ENCODE data around the gene USP10.

Gene USP10, protein sequence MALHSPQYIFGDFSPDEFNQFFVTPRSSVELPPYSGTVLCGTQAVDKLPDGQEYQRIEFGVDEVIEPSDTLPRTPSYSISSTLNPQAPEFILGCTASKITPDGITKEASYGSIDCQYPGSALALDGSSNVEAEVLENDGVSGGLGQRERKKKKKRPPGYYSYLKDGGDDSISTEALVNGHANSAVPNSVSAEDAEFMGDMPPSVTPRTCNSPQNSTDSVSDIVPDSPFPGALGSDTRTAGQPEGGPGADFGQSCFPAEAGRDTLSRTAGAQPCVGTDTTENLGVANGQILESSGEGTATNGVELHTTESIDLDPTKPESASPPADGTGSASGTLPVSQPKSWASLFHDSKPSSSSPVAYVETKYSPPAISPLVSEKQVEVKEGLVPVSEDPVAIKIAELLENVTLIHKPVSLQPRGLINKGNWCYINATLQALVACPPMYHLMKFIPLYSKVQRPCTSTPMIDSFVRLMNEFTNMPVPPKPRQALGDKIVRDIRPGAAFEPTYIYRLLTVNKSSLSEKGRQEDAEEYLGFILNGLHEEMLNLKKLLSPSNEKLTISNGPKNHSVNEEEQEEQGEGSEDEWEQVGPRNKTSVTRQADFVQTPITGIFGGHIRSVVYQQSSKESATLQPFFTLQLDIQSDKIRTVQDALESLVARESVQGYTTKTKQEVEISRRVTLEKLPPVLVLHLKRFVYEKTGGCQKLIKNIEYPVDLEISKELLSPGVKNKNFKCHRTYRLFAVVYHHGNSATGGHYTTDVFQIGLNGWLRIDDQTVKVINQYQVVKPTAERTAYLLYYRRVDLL

DNA sequence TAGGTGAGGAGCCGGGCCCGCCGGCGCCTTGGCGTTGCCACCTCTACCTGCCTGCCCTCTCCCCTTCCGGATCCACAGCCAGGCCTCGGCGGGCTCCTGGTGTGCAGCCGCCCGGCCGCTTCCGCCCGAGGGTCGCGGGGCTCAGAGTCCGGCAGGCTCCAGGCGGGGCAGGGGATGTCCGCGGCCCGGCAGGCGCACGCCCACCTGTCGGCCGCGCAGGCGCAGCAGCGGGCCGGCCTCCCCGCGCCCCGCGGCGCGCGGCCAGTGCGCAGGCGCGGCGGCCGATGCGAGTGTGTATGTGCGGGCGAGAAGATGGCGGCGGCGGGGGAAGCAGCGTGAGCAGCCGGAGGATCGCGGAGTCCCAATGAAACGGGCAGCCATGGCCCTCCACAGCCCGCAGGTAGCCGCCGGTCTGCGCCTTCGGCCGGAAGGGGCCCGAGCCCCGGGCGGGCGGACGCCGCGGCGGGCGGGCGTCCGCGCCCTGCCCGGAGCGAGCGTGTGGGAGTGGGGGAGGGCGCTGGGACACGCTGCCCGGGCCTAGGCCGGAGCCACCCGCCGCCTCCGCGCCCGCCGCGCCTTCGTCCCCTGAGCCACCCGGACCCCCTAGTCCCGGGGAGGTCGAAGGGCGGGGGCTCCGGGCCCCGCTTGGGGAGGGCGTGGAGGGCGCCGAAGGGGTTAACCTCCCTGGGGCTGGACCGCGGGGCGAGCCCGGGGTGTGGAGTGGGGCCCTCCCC, at the start of gene USP10:
Gene USP10 (plus strand): TSS at position 289 of the 734 bp plus-strand sequence. CDS start 91 bp downstream, at position 380.
- DNase-seq = peak; percentile 81

DNA sequence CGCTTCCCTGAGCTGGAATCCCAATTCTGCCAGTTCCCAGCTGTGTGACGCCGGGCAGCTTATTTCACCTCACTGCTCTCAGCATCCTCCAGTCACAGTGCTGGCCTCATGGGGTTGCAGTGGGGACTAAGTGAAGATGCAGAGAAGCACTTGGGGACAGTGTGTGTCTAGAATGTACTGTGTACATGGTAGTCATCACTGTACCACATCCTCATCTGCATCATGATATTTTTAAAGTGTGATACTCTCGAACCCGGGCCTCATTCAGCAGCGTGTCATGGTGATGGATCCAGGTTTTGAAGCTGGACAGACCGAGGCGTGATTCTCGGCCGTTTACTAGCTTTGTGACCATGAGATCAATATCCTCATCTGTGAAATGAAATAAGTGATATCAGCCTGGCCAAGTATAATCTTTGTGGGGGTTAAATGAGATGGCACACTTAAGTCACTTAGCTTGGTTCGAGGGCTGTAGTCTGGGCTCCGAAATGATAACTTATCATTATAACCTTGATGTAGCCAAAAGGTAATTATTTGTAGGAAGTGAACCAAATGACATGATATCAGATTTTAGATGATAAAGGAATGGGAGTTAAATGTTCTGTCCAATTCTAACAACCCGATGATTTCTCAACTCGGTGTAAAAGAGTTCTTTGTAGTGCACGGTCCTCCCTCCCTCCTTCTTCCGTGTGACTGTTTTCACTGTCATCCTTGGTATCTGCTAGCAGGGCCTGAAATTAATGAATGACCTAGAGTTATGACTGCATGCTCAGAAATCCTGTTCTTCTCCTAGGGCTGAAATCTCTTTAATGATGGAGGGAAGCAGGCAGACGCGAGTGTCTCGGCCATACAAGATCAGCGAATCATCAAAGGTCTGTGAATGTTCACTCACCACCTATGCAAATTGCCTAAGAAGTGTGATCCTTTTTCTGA, 49.5 kb upstream of the USP10 start:
- DNase-seq = no peak

DNA sequence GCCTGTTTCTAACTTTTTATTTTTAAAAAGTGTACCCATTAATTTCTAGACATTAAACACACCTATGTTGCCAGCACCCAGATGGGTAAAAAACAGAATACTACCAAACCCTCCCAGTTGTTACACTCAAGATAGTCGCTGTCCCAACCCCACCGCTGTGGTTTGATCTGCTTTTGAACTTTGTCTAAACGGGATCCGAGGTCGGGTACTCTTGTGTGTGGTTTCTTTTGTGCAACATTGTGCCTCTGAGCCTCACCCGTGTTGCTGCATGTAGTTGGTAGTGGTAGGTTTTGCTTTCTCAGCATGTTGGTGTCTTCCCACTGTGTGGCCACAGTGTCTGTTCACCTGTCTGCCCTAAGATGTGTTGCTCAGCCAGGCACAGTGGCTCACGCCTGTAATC, 47.2 kb upstream of the USP10 start:
- DNase-seq = no peak

DNA sequence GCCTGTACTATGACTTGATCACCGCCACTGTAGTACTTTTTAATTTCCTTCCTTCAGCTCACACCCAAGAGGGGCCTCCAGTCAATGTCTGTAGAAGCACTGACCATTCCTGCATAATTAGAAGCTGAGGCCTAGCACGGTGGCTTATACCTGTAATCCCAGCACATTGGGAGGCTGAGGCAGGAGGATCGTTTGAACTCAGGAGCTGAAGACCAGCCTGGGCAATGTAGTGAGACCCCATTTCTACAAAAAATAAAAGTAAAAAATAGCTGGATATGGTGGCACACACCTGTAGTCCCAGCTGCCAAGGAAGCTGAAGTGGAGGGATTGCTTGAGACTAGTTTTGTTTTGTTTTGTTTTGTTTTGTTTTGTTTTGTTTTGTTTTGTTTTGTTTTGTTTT, 45.6 kb upstream of the USP10 start:
- no peak for DNase-seq

DNA sequence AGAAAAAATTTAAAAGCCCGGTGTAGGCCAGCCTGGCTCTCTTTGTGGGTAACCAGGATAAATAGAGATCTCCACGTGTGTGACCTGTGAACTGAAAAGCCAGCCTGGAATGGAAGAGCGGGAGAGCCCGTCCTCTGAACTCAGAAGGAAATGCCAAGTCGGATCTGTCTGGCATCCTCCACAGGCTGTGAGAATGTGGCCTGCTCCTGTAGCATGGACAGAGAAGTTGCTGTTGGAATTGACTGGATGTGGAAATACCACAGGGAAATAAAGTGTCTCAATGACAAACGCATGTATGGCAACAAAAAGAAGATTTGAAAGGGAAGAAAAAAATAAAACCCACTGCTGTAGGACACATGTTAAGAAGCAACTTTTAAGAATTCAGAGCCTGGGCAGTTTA, 44.8 kb upstream of the USP10 start:
- no peak for DNase-seq

DNA sequence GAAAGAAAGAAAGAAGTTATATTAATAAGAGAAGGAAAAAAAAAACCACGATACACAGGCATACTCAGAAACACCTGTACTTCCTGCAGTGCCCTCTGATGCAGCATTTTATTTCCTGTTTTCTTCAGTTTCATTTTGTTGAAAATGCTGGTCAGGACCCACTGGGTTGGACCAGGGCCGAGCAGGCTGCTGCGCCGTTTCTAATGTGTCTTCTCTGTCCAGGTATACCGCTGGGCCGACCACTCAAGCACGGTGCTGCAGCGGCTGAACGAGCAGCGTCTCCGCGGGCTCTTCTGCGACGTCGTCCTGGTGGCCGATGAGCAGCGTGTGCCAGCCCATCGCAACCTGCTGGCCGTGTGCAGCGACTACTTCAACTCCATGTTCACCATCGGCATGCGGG, 43.2 kb upstream of the USP10 start:
- DNase-seq = no peak

DNA sequence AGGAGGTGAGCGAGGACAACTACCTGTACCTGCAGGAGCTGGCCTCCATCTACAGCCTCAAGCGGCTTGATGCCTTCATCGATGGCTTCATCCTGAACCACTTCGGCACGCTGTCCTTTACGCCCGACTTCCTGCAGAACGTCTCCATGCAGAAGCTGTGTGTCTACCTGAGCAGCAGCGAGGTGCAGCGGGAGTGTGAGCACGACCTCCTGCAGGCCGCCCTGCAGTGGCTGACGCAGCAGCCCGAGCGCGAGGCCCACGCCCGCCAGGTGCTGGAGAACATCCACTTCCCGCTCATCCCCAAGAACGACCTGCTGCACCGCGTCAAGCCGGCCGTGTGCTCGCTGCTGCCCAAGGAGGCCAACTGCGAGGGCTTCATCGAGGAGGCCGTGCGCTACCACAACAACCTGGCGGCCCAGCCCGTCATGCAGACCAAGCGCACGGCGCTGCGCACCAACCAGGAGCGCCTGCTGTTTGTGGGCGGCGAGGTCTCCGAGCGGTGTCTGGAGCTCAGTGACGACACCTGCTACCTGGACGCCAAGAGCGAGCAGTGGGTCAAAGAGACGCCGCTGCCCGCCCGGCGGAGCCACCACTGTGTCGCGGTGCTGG, 42.5 kb upstream of the USP10 start:
- no peak for DNase-seq

DNA sequence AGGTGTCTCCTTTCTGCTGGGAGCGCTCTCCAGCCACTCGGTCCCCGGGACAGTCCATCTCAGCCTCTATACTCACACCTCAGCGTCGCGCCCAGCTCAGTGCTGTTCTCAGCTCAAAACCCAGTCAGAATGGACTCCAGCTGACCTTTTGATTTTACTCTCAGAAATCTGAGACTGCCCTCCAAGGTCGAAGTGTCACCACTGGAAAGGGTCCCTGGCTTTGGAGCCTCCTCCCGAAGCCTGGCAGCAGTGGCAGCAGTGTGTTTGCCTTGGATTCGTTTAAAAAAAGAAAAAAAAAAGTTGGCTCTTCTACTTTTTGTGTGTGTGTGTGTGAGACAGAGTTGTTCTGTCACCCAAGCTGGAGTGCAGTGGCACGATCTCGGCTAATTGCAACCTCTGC, 41.1 kb upstream of the USP10 start:
- no peak for DNase-seq

DNA sequence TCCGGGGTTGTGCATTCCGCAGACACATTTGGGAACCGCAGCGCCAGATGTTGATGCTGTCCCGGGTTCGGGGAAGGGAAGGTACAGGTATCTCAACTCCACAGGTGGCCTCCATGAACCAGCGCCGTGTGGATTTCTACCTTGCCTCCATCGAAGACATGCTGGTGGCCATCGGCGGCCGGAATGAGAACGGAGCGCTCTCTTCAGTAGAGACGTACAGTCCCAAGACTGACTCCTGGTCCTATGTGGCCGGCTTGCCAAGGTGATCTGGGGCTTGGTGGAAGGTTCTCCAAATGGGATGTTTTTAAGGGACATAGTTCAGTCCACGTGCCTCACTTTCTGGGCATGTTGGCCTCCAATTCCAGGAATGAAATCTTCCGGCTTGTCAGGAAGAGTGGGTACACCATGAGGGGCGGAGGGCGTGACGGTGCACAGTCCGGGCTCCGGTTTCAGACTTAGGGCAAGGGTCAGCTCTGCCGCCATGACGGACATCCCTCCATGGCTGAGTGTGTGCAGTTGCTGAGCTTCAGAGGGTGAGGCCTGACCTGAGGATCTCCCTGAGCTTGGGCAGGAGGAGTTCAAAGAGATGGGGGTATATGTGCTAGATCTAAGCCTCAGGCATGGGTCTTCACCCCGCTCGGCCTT, 40.0 kb upstream of the USP10 start:
- no peak for DNase-seq

DNA sequence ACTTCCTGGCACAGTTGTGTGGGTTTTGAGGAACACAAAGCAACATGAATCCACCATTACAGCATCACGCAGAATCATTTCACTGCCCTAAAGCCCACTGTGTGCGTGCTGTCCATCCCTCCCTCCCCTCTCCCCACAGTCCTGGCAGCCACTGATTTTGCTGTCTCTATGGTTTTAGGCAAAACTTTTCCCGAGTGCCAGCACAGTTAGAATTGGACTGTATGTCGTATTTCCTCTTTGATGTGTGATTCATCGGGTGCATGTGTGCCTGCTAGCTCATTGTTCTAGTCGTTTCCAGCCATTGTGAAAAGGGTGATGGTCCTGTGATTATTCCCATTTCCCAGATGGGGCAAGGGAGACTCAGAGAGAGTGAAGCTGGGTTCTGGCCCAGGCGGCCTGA, 38.8 kb upstream of the USP10 start:
- DNase-seq = no peak

DNA sequence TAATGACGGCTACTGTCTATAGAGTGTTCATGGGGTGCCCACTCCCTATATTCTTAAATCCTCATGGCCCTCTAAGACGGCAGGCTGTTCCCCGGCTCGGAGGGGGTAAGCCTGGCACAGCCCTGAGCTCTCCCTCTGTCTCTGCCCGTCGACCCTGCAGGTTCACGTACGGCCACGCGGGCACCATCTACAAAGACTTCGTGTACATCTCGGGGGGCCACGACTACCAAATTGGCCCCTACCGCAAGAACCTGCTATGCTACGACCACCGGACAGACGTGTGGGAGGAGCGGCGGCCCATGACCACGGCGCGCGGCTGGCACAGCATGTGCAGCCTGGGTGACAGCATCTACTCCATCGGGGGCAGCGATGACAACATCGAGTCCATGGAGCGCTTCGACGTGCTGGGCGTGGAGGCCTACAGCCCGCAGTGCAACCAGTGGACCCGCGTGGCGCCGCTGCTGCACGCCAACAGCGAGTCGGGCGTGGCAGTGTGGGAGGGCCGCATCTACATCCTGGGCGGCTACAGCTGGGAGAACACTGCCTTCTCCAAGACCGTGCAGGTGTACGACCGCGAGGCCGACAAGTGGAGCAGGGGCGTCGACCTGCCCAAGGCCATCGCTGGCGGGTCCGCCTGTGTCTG, 38.3 kb upstream of the USP10 start:
- DNase-seq = no peak

DNA sequence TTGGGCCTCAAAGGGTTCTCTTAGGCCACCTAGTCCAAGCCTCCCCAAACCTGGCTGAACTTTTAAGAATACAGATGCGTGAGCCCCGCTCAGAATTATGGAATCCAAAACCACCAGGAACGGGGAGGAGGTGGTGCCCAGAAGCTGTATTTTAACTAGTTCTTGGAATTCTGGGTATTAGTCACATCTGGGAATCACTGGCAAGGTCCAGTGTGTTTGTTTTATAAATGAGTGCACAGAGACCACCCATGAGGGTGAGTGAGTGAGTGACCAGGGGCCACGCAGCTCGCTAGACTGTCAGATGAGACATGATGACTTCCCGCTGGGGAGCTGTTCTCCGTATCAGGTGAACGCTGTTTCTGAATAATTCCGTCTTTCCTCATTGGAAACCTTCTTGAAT, 37.3 kb upstream of the USP10 start:
- DNase-seq = no peak

DNA sequence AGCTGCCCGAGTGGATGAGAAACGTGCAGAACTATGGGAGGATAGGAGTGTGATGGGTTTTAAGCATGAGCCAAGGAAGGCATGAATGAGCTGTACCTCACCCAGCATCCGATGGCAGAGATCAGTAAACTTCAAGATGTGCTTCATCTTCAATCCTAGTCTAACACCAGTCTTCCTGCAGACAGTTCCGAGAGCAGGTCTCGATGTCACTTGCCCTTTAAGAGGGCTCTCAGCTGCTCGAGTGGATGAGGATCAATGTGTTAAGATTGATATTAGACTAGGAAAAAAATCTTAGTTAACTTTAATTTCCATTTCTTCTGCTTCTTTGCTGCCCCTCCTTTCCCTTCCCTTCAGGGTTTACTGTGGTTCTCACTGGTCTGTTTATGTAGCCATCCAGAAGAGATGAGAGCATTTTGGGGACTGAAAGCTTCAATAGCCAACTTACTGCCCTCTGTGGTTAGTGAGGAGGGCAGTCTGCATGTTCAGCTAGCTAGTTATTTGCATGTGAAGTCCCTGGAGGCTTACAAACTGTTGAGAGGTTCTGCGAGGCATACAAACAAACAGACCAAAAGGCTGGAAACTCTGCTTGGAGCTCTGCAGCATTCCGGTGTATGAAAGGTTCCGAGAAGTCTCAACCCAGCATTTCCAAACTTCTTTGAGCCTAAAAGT, 36.2 kb upstream of the USP10 start:
- DNase-seq = no peak

DNA sequence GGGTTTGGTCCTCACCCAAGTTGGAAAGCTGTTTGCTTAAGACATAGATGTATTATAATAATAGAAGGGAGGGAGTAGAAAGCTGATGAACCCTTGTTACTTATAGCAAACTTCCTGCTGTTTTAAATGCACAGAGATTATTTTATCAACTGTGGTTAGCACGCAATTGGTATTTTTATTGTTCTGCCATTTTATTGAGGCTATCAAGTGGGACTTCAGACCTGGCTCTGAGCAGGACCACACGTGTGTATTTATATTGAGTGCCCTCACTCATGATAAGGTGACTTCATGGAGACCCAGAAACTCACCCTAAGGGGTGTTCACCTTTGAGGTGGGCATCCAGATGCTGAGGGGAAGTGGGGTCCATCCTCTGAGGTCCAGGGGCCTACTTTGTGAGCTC, 34.4 kb upstream of the USP10 start:
- DNase-seq = no peak

DNA sequence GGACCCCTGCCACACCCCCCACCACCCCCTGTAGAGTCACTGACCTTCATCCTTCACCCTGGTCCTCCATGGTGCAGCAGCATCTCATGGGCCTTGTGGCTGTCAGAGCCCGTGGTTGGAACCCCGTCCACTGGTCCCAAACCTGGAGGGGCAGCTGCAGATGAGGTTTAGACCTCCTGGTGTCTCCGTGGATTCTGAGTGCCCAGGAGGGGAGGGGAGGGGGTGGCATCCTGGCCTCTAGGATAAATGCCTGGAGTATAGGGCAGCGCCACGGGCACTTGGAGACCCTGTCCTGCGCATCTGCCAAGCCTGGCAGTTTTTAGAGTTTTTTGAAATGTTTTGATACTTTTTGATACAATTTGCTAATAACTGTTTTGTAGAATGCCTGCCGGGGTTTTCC, 34.0 kb upstream of the USP10 start:
- no peak for DNase-seq

DNA sequence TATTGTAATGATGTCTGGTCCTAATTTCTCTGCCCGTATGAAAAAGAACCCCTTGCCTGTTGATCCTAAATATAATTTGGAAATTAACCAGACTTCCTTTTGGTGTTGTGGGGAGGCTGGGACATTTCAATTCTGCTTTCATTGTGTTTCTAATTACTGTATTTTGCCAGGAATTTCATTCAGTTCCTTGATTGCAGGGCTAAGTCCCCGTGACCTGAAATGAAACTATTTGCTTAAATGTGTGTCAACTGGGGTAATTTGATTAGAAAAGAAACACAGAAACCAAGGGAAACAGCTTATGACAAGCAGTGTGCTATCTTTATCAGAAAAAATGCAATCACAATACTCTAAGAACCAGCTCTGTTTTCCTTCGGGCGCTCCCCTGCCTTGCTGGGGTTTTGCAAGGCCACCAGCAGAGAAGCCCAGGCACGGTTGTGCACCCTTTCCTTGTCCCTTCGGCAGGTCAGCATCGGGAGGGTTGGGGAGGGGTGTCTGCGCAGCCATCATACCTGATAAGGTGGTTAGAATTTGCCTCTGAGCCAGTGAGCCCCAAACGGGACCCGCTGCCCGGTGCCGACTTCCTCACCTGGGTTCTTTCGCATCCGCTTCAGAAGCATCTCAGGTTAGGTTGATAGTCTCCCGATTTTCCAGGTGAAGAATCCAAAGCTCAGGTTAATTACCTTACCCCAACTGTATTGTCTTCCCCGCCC, 32.0 kb upstream of the USP10 start:
- DNase-seq = no peak

DNA sequence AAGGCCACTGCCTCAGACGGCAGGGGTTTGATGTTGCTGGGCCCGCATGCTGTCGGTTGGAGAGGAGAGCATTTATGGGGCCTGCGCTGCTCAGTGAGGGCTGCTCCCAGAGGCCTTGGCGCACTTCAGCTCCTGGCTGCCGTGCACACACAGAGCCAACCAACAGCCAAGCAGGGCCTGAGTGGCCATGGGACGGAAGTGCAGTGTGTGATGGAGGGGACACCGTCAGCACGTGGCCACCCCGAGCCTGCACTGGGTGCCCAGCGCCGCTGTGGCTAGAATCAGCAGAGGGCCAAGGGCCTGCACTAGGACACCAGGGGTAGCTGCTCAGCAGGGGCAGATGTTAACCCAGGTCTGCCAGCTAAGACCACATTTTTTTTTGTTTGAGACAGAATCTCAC, 29.7 kb upstream of the USP10 start:
- no peak for DNase-seq

DNA sequence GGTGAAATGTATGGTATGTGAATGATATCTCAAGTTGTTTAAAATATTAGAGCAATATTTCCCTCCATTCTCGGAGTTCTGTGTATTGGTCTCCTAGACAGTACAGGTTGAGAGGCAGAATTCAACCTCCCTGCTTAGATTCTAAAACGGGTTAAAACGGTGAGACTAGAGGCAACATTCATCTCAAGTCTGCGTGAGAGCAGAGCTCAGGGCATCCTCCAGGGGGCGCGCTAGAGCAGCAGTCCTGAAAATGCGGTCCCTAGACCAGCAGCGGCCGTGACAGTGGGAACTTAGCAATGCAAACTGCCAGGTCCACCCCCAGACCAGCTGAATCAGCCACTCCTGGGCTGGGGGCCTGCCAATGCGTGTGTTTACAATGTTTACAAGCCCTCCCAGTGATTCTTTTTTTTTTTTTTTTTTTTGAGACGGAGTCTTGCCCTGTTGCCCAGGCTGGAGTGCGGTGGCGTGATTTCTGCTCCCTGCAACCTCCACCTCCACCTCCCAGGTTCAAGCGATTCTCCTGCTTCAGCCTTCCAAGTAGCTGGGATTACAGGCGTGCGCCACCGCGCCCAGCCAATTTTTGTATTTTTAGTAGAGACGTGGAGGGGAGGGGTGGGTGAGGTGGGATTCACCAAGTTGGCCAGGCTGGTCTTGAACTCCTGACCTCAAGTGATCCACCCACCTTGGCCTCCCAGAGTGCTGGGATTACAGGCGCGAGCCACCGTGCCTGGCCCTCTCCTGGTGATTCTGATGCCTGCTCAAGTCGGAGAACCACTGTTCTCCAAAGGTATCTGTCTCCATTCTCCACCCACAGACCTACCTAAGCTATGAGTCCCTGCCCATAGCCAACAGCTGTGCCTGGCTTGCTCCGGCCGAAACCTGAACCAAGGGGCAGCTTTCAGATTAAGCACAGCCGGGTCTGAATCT, 27.3 kb upstream of the USP10 start:
- peak; percentile 63 for DNase-seq

DNA sequence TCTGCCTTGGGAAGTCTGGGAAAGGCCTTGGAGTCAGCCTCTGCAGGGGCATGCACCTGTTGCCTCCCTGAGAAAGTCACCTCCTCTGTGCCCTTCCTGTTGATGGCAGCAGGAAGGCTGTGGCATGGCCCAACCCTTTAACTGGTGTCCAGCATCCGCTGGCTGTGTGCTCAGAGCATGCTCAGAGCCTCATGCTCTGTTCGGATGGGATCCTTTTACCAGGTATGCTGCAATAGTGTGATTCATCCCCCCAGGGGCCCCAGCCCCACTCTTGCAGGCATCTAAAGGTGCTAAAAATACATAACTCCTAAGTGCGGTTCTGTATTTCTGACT, 26.6 kb upstream of the USP10 start:
- DNase-seq = no peak

All from retina (tissue), 1 donor.